ENCODE results near the gene GALC.
"Not testable (repeated sequence)": the region's sequence is repeated elsewhere in the genome, so short reads cannot be mapped to it uniquely, and the experiment has no call there.

Gene GALC

DNA sequence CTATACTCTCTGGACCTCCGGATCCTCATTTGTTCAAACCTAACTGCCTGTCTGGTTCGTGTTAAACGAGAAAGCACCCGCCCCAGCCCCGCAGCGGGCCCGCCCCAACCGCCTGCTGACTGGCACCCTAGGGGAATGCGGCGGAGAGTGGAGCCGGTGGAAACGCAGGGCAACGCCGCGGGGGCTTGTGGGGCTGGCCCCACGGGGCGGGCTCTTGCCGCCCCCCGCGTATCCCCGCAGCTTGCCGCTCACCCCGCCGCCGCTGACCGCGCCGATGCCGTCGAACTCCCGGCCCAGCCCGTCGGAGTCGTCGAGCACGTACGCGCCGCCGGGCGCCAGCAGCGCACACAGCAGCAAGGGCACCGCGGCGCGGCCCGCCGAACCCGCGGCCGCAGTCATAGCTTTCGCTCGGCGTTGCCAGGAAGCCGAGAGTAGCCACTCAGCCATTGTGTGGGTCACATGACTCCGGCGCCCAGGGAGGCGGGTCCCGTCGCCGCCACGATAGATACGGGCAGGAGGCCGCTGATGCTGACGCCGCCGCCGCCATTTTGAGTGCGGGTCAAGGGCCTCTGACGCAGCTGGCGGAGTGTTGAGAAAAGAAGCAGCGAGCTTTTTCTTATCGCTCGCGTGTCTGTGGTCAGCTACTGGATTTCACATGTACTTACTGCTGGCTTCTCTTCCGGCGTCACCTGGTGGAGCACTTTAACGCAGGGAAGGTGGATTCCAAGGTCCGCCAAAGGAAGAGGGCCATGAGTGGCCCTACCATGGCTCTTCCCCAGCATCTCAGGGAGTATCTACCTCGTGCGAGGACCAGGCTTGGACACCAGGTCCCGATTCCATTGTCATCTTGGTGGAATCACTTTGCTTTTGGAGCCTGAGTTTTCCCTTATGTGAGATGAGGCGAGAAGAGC, at the start of gene GALC:
TSS of gene GALC (minus strand) at position 465 of the 911 bp plus-strand sequence. CDS start at position 447, 18 bp downstream.
- peak; percentile 97 for DNase-seq

DNA sequence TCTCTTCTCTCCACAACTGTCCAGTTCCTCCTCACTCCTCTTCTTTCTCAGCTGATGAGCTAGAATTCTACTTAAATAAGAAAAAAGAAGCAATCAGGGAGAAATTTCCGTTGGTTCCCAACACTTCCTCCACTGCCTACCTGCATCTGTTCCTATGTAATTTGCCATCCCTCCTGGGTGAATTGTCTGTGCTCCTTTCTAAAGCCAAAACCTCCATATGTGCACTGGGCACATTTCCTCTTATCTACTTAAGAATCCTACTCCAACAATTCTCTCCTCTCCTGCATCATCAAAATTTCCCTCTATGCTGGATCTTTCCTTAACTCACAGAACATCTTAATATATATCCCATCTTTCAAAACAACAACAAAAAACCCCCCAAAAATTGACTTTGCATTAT, 47.2 kb upstream of the GALC start:
- no peak for DNase-seq

DNA sequence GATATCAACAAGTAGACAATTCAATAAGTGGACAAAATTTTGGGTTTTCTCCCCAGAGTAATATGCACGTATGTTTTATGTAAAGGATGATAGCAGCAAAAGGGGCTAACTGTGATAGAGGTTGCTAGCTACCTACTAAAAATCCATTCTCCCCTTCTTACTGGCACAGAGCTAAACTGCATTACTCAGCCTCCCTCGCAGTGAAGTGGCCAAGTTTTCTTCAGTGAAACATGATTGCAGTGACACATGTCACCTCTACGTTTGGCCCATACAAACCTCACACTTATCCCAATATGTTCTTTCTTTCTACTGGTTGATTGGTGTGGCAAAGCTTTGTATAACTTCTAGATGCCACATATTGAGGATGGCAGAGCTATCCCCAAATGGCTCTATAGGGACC, 46.2 kb upstream of the GALC start:
- DNase-seq, result no peak

- DNase-seq, result peak; percentile 52
Measured at GRCh38 chr14:88037325-88037724, 44.3 kb upstream of the GALC start.

- DNase-seq, result no peak
Measured at GRCh38 chr14:88036422-88036821, 43.4 kb upstream of the GALC start.

- no peak for DNase-seq
Measured at GRCh38 chr14:88034076-88034475, 41.1 kb upstream of the GALC start.

- no peak for DNase-seq
Measured at GRCh38 chr14:88032373-88032772, 39.4 kb upstream of the GALC start.

- no peak for DNase-seq
Measured at GRCh38 chr14:88030892-88031291, 37.9 kb upstream of the GALC start.

DNA sequence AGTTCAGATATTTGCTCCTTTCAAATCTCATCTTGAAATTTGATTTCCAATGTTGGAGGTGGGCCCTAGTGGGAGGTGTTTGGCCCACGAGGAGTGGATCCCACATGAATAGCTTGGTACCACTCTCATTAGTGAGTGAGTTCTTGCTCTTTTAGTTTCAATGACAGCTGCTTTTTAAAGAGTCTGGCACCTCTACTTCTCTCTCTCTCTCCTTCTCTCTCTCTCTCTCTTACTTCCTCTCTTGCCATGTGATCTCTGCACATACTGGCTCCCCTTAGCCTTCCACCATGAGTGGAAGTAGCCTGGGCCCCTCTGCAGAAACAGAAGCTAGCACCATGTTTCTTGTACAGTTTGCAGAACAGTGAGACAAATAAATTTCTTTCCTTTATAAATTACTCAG, 37.1 kb upstream of the GALC start:
- no peak for DNase-seq

DNA sequence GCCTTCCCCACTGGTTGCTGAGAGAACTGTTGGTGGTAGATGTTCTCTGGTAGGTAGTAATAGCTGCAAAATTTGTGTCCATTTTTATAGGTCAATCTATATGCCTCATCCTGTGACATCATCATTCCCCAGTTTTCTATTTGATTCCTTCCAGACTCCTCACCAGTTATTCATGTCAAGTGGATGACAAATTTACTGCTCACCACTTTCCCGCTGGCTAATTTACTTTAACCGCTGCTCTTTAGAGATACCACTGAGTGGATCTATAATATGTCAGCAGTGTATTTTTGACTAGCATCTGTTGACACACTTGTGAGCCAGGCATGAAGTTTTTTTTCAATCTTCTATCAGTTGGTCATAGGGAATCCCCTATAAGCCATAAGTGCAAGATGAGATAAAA, 36.5 kb upstream of the GALC start:
- no peak for DNase-seq

GRCh38 chr14:88026890-88027289, 33.9 kb upstream of the GALC start:
- DNase-seq, result no peak

DNA sequence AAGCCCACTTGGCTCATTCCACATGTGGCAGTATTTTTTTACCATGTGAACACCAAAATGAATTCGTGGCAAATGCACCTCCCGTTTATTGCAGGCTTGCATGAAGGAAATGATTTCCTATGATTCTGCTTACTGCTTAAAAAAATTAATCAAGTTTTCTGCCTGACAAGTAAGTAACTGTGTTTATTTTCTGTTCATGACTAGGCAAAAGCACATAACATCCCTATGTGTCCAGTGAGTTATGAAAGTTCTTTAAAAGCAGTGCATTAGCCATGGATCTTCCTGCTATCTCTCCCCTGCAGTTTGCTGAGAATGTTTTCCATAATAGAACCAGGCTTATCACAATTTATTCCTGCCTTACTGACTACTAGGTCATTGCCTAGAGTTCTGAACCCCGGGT, 32.3 kb upstream of the GALC start:
- DNase-seq, result no peak

DNA sequence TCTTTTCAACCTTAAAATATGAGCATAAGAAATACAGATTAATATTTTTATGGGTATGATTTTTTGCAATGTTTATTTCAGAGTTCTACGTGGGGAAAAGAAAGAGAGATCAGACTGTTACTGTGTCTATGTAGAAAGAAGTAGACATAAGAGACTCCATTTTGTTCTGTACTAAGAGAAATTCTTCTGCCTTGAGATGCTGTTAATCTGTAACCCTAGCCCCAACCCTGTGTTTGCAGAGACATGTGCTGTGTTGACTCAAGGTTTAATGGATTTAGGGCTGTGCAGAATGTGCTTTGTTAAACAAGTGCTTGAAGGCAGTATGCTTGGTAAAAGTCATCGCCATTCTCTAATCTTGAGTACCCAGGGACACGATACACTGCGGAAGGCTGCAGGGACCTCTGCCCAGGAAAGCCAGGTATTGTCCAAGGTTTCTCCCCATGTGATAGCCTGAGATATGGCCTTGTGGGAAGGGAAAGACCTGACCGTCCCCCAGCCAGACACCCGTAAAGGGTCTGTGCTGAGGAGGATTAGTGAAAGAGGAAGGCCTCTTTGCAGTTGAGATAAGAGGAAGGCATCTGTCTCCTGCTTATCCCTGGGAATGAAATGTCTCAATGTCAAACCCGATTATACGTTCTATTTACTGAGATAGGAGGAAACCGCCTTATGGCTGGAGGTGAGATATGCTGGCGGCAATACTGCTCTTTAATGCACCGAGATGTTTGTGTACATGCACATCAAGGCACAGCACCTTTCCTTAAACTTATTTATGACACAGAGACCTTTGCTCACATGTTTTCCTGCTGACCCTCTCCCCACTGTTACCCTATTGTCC, 31.5 kb upstream of the GALC start:
- DNase-seq, result not testable (repeated sequence)

GRCh38 chr14:88023658-88024187, 30.7 kb upstream of the GALC start:
- DNase-seq, result no peak

GRCh38 chr14:88017535-88017934, 24.6 kb upstream of the GALC start:
- no peak for DNase-seq

GRCh38 chr14:88016768-88017167, 23.8 kb upstream of the GALC start:
- no peak for DNase-seq

- peak; percentile 89 for DNase-seq
Measured at GRCh38 chr14:88013750-88014349, 20.9 kb upstream of the GALC start.

DNA sequence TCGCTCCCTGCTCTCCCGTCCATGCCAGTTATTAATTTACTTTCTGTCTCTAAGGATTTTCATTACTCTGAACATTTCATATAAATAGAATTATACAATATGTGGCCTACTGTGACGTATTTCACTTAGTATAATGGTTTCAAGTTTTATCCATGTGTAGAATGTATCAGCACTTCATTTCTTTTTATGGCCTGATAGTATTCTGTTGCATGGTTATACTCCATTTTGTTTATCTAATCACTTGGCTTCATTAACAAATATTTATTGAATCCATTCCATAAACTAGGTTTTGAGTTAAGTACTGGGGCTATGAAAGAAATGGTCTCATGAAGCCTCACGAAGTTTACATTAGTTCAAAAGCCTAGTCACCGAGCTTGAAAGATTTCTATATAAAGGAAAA, 19.5 kb upstream of the GALC start:
- DNase-seq, result no peak

- DNase-seq, result no peak
Measured at GRCh38 chr14:88010331-88010730, 17.3 kb upstream of the GALC start.

DNA sequence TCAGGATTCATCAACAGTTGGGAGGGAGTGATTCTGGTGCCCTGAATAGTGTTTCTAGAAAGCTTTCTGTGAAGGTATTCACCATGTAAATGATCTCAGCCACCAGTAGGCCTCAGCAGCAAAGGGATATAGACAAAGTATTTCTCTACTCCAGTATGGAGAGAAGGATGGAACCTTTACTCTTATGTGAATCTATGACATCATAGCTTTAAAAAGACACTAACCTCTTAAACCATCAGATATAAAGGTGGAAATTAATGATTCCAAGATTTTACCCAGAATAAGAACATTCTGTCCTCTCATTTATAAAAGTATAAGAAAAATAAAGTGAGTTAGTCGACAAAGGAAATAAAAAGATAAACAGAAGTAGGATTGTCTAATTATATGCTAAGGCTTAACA, 16.5 kb upstream of the GALC start:
- DNase-seq, result no peak

DNA sequence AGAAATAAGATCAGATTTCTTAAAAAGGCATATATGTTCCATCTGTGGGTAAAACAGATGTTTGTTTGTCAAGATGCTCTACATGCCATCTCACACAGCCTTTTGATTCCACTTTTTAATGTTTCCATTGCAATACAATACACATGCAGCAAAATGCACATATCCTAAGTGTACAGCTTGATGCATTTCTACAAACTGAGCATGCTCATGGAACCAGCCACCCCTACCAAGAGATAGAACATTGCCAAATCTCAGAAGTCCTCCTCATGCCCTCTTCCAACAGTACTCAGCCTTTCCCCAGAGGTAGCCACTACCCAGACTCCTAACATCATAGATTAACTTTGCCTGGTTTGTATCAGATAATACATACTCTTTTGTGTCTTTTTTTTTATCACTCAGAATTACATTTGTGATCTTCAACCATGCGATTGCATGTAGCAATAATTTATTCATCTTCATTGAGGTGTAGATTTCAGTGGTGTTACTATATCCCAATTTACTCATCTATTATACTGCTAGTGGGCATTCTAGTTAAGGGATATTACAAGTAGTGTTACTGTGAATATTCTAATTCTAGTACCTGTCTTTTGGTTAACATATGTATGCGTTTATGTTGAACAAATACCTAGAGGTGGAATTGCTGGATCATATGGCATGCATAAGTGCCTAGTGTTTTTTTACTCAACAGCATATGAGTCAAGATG, 15.2 kb upstream of the GALC start:
- DNase-seq, result no peak

DNA sequence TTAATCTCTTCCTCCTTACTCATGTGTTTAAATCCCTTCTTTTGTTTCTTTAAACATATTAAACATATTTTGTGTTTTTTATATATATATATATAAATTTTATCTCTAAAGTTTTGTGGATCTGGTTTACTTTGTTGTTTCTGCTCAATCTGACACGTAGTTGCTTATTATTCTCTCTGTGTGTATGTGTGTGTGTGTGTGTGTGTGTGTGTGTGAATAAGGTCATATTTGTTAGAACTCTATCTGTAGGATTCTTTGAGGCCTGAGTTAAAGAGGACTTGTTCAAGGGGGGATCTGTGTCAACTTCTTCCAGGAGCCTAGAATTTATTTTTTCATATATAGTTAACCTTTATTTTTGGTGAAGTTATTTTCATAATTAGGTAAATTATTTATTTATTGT, 14.6 kb upstream of the GALC start:
- DNase-seq, result no peak

All from eye (tissue), 1 donor.